NT2/D1 (cell line): ENCODE results near the gene DSCAM.
"Not testable (repeated sequence)": the region's sequence is repeated elsewhere in the genome, so short reads cannot be mapped to it uniquely, and the experiment has no call there.

Experiments
- DNase-seq: peaks from one replicate; pipeline ENCODE4 v3.0.0-alpha.2; 2011; ENCODE audit warnings: low read depth, low spot score
- H3K27me3 ChIP-seq: 2 replicates; pipeline ENCODE4 v1.6.0; 2011; ENCODE audit warnings: mild to moderate bottlenecking; ENCODE audit not compliant: insufficient read length, insufficient read depth
- H3K36me3 ChIP-seq: 2 replicates; pipeline ENCODE4 v1.6.1; 2011; ENCODE audit warnings: mild to moderate bottlenecking, low read length, mixed read lengths; ENCODE audit not compliant: insufficient read depth, insufficient read length
- H3K4me1 ChIP-seq: 2 replicates; pipeline ENCODE4 v1.5.1; 2011; ENCODE audit not compliant: insufficient read depth, insufficient read length
- H3K4me3 ChIP-seq: 2 replicates; pipeline ENCODE4 v1.5.1; 2011; ENCODE audit warnings: low read depth; ENCODE audit not compliant: insufficient read length
- H3K9ac ChIP-seq: 2 replicates; pipeline ENCODE4 v1.6.0; 2011; ENCODE audit warnings: low read depth; ENCODE audit not compliant: insufficient read length
- H3K9me3 ChIP-seq: 2 replicates; pipeline ENCODE4 v1.5.1; 2011; ENCODE audit warnings: mild to moderate bottlenecking, low read length; ENCODE audit not compliant: insufficient read depth
- SUZ12 ChIP-seq: IDR thresholded peaks from 2 replicates; pipeline ENCODE4 v1.6.1; 2011; ENCODE audit not compliant: insufficient read length, insufficient read depth; ENCODE audit errors: extremely low read depth
- YY1 ChIP-seq: IDR thresholded peaks from 2 replicates; pipeline ENCODE4 v1.6.1; 2011; ENCODE audit not compliant: insufficient read length, insufficient read depth
- ZNF274 ChIP-seq: IDR thresholded peaks from 2 replicates; pipeline ENCODE4 v1.6.1; 2011; ENCODE audit warnings: mild to moderate bottlenecking, low read depth, low read length

The DSCAM gene

DNA sequence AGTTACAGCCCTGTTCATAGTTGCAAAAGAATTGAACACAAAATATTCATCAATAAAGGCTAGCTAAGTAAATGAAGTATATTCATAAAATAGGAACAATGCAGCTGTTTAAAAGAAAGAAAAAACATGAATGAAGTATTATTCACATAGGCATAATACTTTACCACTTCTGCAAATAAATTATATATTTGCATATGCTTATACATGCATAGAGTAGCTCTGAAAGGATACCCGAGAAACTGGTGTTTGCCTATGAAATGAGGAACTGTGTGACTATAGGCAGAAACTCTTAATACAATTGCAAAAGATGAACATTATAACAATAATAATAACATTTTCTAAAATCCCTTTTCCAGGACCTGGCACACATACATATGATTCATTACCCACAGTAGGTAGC is 385.9 kb downstream of the DSCAM start:
- no peaks in the 10 kb centered on the region for H3K27me3 ChIP-seq
- no peaks in the 10 kb centered on the region for H3K4me1 ChIP-seq
- no peak for TF ChIP-seq YY1
- TF ChIP-seq SUZ12: no peak
- no peak for TF ChIP-seq ZNF274
- no peaks in the 10 kb centered on the region for H3K36me3 ChIP-seq
- no peak for DNase-seq
- H3K9me3 ChIP-seq: no peaks in the 10 kb centered on the region
- H3K9ac ChIP-seq: no peak overlapping the region
- no peak overlapping the region for H3K4me3 ChIP-seq

DNA sequence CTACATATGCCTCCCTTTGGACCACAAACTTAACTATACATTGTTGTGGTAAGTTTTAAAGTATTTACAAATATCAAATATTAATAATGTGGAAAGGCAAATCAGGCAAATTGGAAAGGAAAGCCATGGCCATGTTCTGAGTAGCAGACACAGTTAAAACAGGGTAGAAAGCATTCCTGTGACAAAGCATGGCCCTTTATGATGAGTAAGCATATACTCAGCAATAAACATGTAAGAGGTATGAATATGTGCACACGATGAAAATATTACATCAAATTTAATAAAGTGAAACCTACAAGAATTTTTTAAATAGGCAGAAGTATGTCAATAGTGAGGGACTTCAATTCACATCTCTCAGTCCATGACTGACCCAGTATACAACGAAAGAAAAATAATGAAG is 389.2 kb downstream of the DSCAM start:
- Histone ChIP-seq H3K9me3 (no peaks in the 10 kb centered on the region), H3K9ac (no peak overlapping the region), H3K36me3 (no peaks in the 10 kb centered on the region), H3K27me3 (no peaks in the 10 kb centered on the region), H3K4me3 (no peak overlapping the region), H3K4me1 (no peaks in the 10 kb centered on the region)
- DNase-seq: no peak
- TF ChIP-seq YY1: no peak
- no peak for TF ChIP-seq SUZ12
- no peak for TF ChIP-seq ZNF274

DNA sequence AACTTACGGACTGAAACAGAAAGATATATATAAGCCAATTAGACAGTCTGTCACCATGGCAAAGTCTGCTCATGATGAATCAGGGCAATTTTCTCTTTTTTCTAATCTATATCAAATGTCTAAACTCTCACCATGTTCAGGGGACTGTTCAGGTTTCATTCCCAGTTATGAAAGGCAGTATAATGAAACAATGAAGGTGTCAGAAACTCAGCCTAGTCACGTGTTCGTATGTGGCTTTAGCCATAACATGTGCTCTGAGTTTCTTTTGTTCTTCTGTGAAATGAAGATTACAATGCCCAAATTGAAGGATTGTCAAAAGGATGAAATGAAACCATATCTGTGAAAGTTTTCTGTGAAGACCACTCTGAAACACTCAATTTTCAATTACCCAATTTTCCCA is 392.9 kb downstream of the DSCAM start:
- H3K9ac ChIP-seq: no peak overlapping the region
- H3K4me1 ChIP-seq: no peaks in the 10 kb centered on the region
- no peak for TF ChIP-seq ZNF274
- no peak for TF ChIP-seq SUZ12
- H3K4me3 ChIP-seq: no peak overlapping the region
- no peaks in the 10 kb centered on the region for H3K27me3 ChIP-seq
- no peak for DNase-seq
- H3K9me3 ChIP-seq: no peaks in the 10 kb centered on the region
- no peaks in the 10 kb centered on the region for H3K36me3 ChIP-seq

GRCh38 chr21:40453183-40453582 is 393.8 kb downstream of the DSCAM start:
- DNase-seq: no peak
- no peaks in the 10 kb centered on the region for H3K27me3 ChIP-seq
- H3K36me3 ChIP-seq: no peaks in the 10 kb centered on the region
- no peaks in the 10 kb centered on the region for H3K4me1 ChIP-seq
- H3K9ac ChIP-seq: no peak overlapping the region
- H3K9me3 ChIP-seq: no peaks in the 10 kb centered on the region
- no peak for TF ChIP-seq SUZ12
- TF ChIP-seq ZNF274: no peak
- no peak for TF ChIP-seq YY1
- H3K4me3 ChIP-seq: no peak overlapping the region

- H3K36me3 ChIP-seq: no peaks in the 10 kb centered on the region
- TF ChIP-seq ZNF274: no peak
- no peak for TF ChIP-seq SUZ12
- no peak for TF ChIP-seq YY1
- DNase-seq: no peak
- H3K4me3 ChIP-seq: no peak overlapping the region
- no peaks in the 10 kb centered on the region for H3K9me3 ChIP-seq
- no peaks in the 10 kb centered on the region for H3K4me1 ChIP-seq
- H3K9ac ChIP-seq: no peak overlapping the region
- no peaks in the 10 kb centered on the region for H3K27me3 ChIP-seq
Measured at GRCh38 chr21:40452548-40452947, 394.4 kb downstream of the DSCAM start.

DNA sequence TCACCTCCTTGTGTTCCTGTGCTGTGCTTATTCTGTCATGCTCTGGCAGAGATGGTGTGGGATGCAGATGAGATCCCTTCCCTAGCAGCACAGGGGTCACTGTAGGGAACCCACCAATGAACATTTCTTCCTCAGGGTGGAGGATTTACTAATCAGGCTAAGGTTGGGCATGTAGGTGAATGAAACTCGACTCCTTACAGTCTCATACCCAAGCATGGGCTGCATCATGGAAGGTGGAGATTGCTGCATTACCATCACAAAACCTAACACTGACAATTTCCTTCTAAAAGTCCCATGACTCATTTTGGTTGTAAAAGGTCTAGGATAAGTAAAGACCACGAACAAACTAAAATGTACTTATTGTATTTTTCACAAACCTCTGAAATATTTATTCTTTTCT is 399.9 kb downstream of the DSCAM start:
- DNase-seq: peak; percentile 27
- Histone ChIP-seq H3K36me3 (no peaks in the 10 kb centered on the region), H3K27me3 (no peaks in the 10 kb centered on the region), H3K4me3 (no peak overlapping the region), H3K9ac (no peak overlapping the region), H3K4me1 (no peaks in the 10 kb centered on the region), H3K9me3 (peaks cover 6% of the 10 kb centered on the region; the same call in 1 of the 2 replicates)
- TF ChIP-seq SUZ12: no peak
- no peak for TF ChIP-seq YY1
- TF ChIP-seq ZNF274: no peak

DNA sequence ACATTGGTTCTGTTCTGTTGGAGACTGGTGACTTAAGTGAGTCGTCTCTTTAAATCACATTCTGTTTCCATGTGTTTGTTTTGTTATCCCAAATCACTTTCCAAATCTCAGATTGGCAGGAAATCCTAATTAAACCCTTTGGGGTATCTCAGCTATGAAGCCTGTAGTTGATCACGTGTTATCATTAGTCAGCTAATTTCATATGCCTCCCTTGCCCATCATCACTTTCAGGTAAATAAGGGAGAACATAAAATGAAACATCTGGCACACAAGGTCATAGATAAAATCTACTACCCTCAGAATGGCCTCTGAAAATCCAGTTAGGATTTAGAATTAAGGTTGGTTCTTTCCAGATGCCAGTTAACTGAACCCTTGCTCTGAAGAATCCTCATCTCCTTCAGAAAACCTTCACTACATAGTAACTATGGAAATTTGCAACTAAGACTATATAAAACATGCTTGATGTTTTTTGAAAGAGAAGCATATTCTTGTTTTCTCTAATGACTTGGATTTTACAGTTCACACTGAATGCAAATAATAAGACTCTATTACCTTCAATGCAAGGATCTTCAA is 401.5 kb downstream of the DSCAM start:
- H3K4me3 ChIP-seq: no peak overlapping the region
- no peaks in the 10 kb centered on the region for H3K36me3 ChIP-seq
- DNase-seq: no peak
- no peak overlapping the region for H3K9ac ChIP-seq
- H3K27me3 ChIP-seq: no peaks in the 10 kb centered on the region
- TF ChIP-seq SUZ12: no peak
- H3K9me3 ChIP-seq: peaks cover 6% of the 10 kb centered on the region; the same call in 1 of the 2 replicates
- no peaks in the 10 kb centered on the region for H3K4me1 ChIP-seq

DNA sequence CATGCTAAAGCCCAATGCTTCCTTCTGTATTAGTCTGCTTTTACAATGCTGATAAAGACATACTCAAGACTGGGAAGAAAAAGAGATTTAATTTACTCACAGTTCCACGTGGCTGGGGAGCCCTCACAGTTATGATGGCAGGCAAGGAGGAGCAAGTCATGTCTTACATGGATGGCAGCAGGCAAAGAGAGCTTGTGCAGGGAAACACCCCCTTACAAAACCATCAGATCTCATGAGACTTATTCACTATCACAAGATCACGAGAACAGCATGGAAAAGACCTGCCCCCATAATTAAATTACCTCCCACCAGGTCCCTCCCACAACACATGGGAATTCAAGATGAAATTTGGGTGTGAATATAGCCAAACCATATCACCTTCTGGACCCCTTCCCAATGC is 407.4 kb downstream of the DSCAM start:
- not testable (repeated sequence) for DNase-seq, H3K9ac ChIP-seq, H3K36me3 ChIP-seq, H3K27me3 ChIP-seq, H3K4me3 ChIP-seq, H3K4me1 ChIP-seq
- peaks cover 20% of the 10 kb centered on the region; the same call in 1 of the 2 replicates for H3K9me3 ChIP-seq
